GM10248 (cell line): ENCODE results near the gene ALLC.

Source experiments
- CTCF ChIA-PET: fragments of 300-600 bp; sonication (Branson Sonifier 250); formaldehyde crosslinking; extraction: SDS; loops from one replicate; lab custom pipeline; 2021; ENCODE audit warnings: antibody characterized with exemption; lab: Yijun Ruan, JAX
- POLR2A ChIA-PET: fragments of 350-650 bp; sonication (Branson Sonifier 250); formaldehyde crosslinking; extraction: SDS; loops from one replicate; lab custom pipeline; 2020; ENCODE audit warnings: antibody characterized with exemption; lab: Yijun Ruan, JAX
- DNase-seq: peaks from one replicate; pipeline ENCODE4 v3.0.0; 2012; ENCODE audit errors: extremely low spot score
- TF ChIP-seq, protein P1 (sequence below): IDR thresholded peaks from 2 replicates; pipeline ENCODE4 v1.5.1; 2012; ENCODE audit warnings: mild to moderate bottlenecking, low read depth; ENCODE audit errors: extremely low read depth, missing control alignments, control extremely low read depth

Gene ALLC

DNA sequence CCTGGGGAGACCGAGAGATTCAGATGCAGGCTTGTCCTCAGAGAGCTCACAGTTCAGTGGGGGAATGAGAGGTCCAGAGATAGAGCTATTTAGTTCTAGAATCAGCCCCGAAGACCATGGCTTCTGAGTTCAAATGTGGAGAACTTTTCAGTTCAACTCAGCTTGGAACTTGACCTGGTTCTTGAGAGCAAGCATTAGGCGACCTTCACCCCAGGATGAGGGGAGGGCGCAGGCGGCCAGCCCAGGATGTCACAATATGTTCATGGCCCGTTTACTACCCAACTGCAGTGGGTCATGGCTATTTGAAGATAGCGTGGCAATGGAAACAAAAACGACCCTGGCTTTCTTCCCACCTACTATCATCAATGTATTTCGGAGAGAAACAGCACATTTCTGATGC is 79.1 kb downstream of the ALLC start:
- TF ChIP-seq, protein P1, sequence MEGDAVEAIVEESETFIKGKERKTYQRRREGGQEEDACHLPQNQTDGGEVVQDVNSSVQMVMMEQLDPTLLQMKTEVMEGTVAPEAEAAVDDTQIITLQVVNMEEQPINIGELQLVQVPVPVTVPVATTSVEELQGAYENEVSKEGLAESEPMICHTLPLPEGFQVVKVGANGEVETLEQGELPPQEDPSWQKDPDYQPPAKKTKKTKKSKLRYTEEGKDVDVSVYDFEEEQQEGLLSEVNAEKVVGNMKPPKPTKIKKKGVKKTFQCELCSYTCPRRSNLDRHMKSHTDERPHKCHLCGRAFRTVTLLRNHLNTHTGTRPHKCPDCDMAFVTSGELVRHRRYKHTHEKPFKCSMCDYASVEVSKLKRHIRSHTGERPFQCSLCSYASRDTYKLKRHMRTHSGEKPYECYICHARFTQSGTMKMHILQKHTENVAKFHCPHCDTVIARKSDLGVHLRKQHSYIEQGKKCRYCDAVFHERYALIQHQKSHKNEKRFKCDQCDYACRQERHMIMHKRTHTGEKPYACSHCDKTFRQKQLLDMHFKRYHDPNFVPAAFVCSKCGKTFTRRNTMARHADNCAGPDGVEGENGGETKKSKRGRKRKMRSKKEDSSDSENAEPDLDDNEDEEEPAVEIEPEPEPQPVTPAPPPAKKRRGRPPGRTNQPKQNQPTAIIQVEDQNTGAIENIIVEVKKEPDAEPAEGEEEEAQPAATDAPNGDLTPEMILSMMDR = no peak
- no peak for DNase-seq
- POLR2A ChIA-PET = no interaction called here

DNA sequence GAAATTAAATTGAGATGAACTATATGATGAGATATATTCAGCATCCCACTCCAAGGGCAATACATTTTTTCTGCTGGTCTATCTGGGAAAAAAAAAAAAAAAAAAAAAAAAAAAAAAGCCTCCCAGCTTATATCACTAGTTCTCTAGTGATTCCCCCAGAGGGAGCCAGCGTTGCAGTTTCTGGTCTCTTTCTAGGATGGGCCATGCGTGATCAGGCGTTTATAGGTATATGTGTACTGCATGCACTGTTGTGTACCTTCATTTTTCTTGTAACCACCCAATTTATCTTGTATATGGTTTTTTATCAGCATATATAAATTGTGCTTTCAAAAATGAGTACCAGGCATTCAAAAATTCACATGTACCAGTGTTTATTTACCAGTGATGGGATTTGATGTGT is 80.5 kb downstream of the ALLC start:
- ChIA-PET CTCF (interaction anchor here (1.0 kb wide), 1 partner anchor 23 kb away, joined by 3 read pairs; no protein-coding TSS in a partner anchor), POLR2A (no interaction called here)
- TF ChIP-seq, protein P1 = no peak
- no peak for DNase-seq

More for the DNA sequence above, 79.1 kb downstream of the ALLC start:
- CTCF ChIA-PET = interaction anchor here (1.5 kb wide), 1 partner anchor 9 kb away, joined by 3 read pairs; no protein-coding TSS in a partner anchor

DNA sequence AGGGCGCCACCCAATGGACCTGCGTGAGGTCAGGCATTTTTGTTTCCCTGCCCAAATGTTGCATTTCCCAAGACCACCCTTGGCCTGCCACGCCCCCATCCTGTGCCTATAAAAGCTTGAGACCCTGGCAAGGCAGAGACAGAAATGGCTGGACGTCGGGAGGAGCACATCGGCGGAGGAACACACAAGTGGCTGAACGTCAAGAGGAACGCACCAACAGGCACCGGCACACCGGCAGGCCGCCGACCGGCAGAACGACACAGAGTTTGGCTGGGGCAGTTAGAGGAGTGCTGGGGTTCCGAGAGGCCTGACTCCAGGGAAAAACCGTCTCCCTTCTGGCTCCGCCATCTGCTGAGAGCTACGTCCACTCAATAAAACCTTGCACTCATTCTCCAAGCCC is 81.3 kb downstream of the ALLC start:
- ChIA-PET CTCF (interaction anchor here (1.1 kb wide), 1 partner anchor 15 kb away, joined by 3 read pairs; no protein-coding TSS in a partner anchor), POLR2A (no interaction called here)
- no peak for DNase-seq

DNA sequence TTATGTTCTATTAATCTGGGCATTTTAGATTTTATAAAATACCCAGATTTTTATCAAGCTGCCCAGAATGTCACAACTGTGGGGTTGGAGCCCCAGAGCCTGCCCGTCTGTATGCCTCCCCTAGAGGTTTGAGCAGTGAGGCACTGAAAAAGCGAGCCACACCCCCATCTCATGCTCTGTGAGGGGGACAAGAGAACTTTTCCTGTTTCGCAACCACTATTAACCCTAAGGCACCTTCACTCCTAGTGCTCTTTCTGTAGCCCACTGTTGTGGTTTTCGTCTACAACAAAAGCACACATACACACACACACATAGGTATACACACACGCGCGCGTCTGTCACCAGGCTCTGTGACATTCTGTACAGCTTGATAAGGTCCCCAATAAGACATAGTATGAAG is 83.4 kb downstream of the ALLC start:
- TF ChIP-seq, protein P1 = no peak
- DNase-seq = no peak
- ChIA-PET POLR2A (no interaction called here), CTCF (no interaction called here)

More for the DNA sequence above, 81.3 kb downstream of the ALLC start:
- TF ChIP-seq, protein P1 = no peak

DNA sequence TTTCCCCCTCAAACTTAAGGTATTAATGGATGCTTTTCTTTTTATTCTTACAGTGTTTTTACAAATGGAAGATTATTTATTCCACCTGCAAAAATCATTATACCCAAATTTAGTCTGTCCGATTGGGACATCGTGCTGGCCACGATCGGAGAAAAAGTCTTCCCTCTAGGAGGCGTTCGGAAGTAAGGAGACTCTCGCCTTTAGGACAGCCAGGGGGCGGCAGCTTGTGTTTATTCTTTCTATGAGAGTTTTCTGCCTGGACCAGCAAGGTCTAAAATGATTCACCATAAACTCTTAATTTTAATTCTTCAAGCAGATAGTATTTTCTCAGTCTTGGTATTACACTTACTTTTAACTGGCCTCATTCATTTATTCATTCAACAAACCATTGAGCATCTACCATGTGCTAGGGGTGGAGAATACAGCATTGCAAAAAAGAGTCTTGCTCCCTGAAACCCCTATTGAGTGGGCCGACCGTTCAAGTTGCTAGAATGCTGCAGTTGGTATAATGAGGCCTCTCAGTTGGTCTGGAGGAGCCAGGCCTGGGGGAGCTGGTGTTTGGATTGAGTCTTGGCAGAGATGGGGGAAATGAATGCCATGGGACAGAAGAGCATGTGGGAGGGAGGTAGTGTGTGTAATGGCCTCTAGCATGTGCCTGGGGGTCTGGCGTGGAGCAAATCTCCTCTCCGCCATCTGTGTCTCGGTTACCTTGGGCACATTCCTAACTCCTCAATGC is 84.0 kb downstream of the ALLC start:
- TF ChIP-seq, protein P1 = no peak
- POLR2A ChIA-PET = no interaction called here
- DNase-seq = no peak
- CTCF ChIA-PET = no interaction called here

DNA sequence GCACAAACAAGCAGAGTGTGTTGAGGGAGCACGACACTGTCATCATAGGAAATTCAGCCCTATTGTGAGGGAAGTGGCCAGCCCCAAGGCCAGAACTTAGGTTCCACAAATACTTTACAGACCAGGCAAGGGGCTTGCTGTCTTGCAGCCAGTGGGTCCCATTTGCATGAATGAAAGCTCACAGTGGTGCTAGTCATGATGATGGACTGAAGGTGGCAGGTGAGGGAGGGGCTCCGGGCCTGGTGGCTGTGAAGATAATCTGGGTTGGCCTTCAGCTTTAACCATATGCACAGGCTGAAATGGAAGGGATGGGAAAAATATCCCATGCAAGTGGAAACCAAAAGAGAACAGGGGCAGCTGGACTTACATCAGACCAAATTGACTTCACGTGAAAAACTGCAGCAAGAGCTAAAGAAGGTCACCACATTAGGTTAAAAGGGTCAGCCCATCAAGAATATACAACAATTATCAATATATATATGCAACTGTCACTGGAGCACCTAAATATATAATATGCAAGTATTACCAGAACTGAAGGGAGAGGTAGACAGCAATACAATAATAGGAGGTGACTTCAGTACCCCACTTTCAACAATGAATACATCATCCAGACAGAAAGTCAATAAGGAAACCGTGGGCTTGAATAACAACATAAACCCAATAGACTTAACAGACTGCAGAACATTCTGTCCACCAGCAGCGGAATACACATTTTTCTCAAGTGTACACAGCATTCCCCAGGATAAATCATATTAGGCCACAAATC is 84.9 kb downstream of the ALLC start:
- TF ChIP-seq, protein P1 = no peak
- ChIA-PET CTCF (interaction anchor here (1.3 kb wide), 1 partner anchor 16 kb away, joined by 4 read pairs; no protein-coding TSS in a partner anchor), POLR2A (no interaction called here)
- DNase-seq = no peak
